HL-60 (cell line): ENCODE measurements around the gene CLCF1.

ENCODE experiments used
- CTCF ChIP-seq: IDR thresholded peaks from one replicate; pipeline ENCODE4 v1.5.1; 2011; ENCODE audit warnings: low read length, control low read depth, inconsistent platforms; ENCODE audit not compliant: insufficient read depth
- GABPA ChIP-seq: IDR thresholded peaks from 2 replicates; pipeline ENCODE4 v1.6.1; 2012; ENCODE audit warnings: low read depth
- POLR2AphosphoS5 ChIP-seq: IDR thresholded peaks from 2 replicates; pipeline ENCODE4 v1.6.1; 2012; ENCODE audit warnings: low read depth
- REST ChIP-seq: IDR thresholded peaks from 2 replicates; pipeline ENCODE4 v1.6.1; 2012; ENCODE audit warnings: low read depth; ENCODE audit not compliant: insufficient replicate concordance
- SPI1 ChIP-seq: IDR thresholded peaks from 2 replicates; pipeline ENCODE4 v1.6.1; 2012; ENCODE audit warnings: low read depth, mild to moderate bottlenecking, borderline replicate concordance

- TF ChIP-seq SPI1 (no peak), CTCF (no peak), GABPA (no peak), POLR2AphosphoS5 (no peak), REST (no peak)
These were observed 7.5 kb downstream of the CLCF1 start for GRCh38 chr11:67365736-67366444.
